DLD1 (cell line): ENCODE data around the gene SLC25A33.
"Not testable (repeated sequence)": the region's sequence is repeated elsewhere in the genome, so short reads cannot be mapped to it uniquely, and the experiment has no call there.

Experiments
- in situ Hi-C: cut with HindIII; loops from 2 replicates; pipeline ENCODE4 v1.10.0; 2017; ENCODE audit warnings: low sequenced_read_pairs

The SLC25A33 gene

GRCh38 chr1:9618909-9619679 lies 79.8 kb downstream of the SLC25A33 start:
- in situ Hi-C loops = no loop called here

GRCh38 chr1:9621032-9621431 lies 81.8 kb downstream of the SLC25A33 start:
- in situ Hi-C loops = no loop called here

- in situ Hi-C loops = no loop called here
Measured at GRCh38 chr1:9624081-9624480, 84.8 kb downstream of the SLC25A33 start.

- in situ Hi-C loops = not testable (repeated sequence)
Measured at GRCh38 chr1:9625030-9625429, 85.8 kb downstream of the SLC25A33 start.

GRCh38 chr1:9626201-9626608 lies 86.9 kb downstream of the SLC25A33 start:
- in situ Hi-C loops = no loop called here

GRCh38 chr1:9628541-9629444 lies 89.5 kb downstream of the SLC25A33 start:
- in situ Hi-C loops = no loop called here

GRCh38 chr1:9629445-9630201 lies 90.4 kb downstream of the SLC25A33 start:
- in situ Hi-C loops = no loop called here

- in situ Hi-C loops = no loop called here
Measured at GRCh38 chr1:9630331-9631111, 91.3 kb downstream of the SLC25A33 start.

- in situ Hi-C loops = no loop called here
Measured at GRCh38 chr1:9631613-9632012, 92.3 kb downstream of the SLC25A33 start.

- in situ Hi-C loops = no loop called here
Measured at GRCh38 chr1:9633493-9633892, 94.2 kb downstream of the SLC25A33 start.

GRCh38 chr1:9634582-9634981 lies 95.3 kb downstream of the SLC25A33 start:
- in situ Hi-C loops = no loop called here
